Activated T-cell treated with anti-CD3 and anti-CD28 coated beads for 48 hours (primary cell): ENCODE measurements around the gene RASL11B.

Experiments
- DNase-seq: peaks from one replicate; pipeline ENCODE4 v3.0.0-alpha.2; 2020; ENCODE audit warnings: low read depth

Gene RASL11B

DNA sequence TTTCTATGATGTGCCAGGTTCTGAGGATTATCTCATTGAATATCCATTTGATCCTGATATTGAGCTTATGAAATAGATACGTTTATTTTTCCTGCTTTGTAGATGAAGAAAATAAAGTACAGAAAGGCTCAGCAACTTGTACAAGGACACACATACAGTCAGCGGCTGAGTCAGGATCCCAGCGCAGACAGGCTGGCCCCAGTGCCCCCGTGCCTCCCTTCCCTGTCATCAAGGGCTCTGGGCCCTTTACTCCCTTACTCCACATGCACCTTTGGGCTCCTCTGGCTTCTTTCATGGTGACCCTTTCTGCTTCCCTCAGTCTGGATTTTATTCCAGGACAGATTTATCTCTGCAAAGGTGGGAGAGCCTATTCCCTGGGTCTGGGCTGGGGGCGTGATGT, 12.8 kb downstream of the RASL11B start:
- DNase-seq, result no peak

DNA sequence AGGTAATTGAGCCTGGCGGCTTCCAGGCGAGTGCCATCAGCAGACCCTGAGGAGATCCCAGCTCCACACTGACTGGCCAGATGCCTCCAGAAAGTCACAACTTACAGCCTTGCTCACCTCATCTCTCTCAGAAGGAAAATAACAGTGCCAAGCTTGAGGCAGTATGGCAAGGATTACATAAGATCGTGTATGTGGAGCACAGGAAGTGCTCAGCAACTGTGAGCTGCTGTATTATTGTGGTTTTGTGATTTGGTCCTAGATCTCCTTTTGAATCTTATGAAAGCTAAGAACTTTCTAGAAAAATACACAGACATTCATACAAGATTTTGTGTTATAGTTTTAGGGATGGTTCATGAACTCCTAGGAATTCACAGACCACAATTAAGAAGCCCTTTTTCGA, 14.0 kb downstream of the RASL11B start:
- no peak for DNase-seq

DNA sequence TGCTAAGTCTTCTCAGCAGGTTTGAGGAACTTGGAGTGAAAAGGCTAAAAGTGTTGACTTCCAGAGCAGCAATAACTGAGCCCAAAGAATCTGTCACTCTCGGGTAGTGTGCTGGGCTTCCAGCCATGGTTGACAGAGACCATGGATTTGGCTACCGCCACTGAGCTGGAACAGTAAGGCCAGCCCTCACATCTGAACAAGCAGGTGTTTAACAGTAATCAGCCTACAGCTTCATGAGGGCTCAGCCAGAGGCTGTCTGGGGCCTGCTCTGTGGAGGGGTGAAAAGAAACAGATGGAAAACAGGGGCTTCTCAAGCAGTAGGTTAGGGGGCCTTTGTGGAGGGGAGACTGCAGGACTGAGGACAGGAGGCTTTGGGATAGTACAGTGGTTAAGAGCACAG, 14.9 kb downstream of the RASL11B start:
- DNase-seq, result no peak

DNA sequence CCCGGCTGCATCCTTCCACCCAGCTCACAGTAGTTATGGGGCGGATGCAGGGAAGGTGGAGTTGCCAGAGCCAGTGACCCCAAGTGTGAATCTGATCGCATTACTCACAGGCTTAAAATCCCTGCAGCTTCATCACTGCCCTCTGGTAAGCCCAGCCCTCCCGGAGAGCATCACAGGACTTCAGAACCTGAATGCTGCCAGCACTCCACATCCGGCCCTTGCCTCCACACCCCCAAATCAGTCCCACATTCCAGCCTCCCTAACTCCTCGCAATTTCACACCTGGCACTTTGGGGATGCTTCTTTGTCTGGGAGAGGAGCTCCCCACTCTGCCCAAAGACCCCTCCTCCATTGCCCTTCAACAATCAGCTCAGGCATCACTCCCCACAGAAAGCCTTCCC, 15.6 kb downstream of the RASL11B start:
- DNase-seq, result no peak

DNA sequence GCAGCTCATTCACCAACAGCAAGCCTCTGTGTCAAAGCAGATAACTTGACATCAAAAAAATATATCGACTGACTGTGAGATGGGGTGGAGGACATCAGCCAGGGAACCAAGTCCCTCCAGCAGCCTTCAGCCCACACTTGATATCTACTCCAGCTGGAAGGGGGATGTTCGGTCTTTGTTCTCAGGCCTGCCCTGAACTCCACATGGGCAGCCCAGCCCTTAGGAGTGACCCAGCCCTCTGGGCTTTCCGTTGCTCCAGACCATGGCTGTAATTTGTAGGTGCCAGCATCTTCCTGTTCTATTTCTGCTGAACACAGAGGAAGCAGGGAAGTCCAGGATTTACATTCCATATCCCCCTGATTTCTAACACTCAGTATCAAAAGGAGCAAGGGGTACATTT, 17.4 kb downstream of the RASL11B start:
- no peak for DNase-seq

DNA sequence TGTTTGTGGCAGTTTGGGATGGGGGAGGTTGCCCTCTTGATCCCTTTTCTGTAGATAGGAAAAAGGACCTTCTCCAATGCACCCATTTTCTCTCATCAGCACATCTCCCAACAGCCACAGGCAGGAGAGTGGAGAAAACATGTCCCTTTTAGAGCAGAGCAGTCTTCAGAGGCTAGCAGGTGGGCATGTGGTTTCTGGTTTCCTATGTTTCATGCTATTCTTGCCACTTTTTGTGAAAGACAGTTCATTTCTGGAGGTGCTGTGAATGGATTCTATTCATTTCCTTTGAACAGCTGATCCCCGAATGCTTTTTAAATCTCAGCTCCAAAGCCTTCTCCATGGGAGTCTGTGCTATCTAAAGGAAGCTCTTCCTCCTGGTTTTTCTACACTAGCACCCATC, 18.9 kb downstream of the RASL11B start:
- no peak for DNase-seq

DNA sequence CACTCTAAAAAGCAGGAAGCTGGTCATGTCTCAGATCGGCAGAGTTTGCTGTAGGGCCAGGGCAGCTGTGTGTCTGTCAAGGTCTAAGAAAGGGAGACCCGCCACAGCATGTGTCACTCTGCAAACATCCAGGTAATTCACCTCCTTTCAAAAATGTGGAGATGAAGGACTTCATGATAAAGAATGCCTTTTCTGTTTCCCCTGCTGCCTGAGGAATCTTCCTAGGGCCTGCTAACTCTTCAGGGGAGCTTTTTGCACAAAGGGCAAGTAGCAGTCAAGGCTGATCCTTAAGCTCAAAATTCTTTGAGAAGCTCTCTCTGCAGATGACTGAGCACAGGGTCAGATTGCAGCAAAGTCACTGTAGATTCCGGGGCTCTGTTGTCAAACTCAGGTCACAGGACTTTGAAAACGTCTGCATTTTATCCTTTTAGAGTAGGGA, 21.1 kb downstream of the RASL11B start:
- DNase-seq, result no peak

DNA sequence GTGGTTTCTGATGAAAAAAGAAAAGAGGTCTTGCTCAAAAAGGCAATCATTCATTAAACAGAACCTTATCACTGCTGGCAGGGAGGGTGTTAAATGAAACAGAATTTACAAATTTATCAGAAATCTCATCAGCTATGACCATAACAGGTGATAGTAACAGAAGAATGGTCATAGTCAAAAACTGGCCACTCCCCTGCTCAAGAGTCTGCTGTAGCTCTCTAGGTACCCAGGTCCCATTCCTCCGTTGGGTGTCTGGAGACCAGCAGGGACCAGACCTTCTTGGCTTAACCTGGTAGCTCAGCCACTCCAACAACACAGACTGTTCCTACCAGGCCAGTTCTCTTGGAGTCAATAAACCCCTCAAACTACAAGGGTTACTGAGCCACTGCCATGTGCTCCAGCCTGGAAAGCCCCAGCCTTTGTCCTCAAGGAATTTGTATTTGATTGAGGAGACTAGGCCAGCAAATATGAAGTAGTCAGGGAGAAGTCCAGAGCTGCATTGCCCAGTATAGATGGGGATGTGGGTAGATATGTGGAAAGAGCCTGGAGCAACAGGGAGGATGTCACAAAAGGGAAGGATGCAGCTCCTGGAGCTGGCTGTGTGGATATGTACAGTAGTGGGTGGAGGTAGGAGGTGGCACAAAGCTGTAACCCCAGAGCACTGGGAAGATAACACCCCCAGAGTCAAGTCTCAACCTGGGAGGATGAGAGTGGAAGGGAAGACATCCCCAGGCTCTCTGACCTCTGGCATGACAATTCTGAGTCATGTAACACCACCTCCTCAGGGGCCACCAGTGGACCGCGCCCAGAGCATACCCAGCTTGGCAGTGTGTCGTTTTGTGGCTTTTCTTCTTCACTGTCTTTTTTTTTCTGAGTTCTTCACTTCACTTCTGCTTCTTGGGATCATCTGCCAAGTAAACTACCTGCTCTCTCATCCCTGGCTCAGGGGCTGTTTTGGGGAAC, 21.9 kb downstream of the RASL11B start:
- no peak for DNase-seq

DNA sequence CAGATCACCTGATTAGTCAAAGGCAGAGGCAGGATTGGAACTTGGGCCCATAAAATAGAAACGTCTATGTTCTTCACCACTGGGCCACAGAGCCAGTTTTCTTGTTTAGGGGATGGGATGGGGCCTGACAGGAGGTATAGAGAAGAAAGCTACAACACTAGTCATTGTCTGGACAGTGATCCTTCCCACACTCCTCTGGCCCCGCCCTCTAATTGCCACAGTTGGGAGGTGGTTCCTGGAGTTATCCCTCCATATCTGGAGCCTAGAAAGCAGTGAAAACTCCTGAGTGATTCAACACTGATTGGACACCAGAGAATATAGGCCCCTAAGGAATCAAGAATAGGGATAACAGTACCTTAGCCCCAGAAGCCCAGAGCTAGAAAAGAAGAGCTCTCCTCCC, 22.9 kb downstream of the RASL11B start:
- no peak for DNase-seq

DNA sequence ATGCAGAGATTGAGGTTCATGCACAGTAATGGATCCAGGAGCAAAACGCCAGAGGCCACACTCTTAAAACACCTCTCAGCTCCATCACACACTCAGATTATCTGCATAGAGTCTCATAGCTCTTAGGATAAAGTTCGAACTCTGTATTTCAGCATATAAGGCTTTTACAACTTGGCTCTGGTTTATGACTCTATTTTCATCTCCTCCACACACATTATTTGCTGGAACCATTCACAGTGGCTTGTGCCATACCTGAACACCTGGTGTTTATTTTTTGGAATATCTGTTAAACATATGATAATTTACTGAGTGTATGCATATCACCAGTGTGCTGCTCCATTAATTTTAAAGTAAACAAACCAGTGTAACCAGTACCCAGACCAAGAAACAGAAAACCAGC, 27.2 kb downstream of the RASL11B start:
- DNase-seq, result no peak

DNA sequence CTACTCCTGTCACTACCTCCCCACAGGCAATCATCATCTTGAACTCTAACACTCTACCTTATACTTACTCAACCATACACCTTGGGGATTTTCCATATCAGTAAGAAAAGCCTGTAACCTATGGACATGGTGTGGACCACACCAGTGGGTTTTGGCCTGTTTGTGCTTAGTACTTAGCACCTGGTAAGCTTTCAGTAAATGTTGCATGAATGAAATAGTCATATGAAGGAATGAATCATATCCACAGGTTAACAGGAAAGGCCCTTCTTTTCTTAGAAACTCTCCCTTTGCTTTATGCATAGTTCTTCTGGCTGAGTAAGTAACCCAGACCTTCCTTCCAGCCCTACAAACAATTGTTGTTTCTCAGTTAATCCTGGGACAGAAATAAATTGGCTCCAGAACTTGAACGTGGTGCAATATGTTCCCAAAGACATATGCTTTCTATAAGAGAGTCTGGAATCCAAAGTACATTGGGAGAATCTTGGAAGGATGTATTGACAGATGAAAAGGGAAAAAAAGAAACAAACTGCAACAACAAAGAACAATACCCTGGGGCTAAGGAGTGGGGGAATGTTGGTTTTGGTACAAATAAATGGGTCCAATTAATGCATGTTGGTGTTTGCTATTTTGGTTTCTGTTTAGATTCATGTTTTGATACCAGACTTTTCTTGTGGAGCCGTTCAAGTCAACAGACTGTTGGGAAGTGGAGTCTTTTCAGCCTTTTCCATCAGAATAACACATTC, 27.8 kb downstream of the RASL11B start:
- no peak for DNase-seq

DNA sequence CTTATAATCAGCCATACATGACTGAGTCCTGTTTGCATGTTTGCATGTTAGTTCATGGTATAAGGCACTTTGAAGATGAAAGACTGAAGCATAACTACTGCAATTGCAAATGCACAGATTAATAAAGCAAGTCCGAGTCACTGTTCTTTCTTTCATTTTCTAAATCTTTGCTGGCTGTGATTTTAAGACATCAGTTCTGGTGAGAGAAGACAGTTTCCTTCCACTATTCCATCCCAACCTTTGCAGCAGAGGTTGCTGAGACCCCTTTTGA, 28.3 kb downstream of the RASL11B start:
- no peak for DNase-seq

DNA sequence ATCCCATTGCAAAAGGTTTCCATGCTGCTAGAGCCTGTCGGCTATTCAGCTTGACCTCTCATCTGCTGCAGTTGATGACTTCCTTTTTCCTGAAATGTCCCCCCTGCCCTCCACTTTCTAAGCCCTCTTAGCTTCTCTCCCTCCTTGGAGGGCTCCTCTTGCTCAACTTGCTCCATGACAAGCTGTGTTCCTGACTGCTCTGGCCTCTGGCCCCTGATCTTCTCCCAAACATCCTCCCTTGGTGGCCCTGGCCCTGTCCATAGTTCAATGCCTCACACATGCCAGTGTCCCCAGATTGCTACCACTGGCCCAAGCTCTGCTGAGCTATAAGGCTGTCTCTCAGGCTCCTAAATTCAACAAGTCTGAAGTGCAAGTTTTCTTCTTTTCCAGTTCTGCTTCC, 29.6 kb downstream of the RASL11B start:
- DNase-seq, result no peak

DNA sequence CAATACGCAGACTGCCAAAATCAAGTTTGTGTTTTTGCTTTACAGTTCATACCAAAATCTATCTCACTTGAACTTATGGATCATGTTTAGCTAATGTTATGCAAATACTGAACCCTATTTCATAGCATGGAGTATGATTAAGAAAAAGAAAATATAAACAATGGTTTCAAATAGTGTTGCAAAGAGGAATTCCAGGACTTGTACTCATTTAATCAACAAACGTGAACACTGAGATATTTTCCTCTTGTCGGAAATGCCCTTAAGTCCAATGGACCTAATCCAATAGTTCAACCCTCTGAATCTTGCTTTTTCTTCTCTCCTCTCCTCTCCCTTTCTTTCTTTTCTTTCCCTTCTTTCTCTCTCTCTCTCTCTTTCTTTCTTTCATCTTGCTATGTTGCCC, 30.8 kb downstream of the RASL11B start:
- no peak for DNase-seq

DNA sequence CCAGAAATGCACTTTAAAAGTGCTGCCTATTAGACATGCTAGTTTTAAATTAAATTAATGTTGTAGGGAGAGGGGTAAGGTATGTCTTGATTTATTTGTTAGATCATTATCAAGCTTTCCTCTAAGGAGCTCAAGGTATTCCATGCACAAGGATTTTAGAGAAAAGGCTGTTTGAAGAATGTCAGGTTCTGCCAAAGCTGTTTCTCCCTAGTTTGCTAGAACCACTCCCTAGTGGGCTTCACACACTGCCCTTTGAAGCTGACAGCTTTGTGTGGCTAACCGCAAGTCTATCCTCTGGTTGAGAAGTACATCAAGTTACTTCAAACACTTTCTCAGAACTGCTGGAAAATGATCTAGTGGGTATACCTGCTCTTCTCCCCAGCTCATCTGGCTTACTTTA, 32.3 kb downstream of the RASL11B start:
- DNase-seq, result no peak

DNA sequence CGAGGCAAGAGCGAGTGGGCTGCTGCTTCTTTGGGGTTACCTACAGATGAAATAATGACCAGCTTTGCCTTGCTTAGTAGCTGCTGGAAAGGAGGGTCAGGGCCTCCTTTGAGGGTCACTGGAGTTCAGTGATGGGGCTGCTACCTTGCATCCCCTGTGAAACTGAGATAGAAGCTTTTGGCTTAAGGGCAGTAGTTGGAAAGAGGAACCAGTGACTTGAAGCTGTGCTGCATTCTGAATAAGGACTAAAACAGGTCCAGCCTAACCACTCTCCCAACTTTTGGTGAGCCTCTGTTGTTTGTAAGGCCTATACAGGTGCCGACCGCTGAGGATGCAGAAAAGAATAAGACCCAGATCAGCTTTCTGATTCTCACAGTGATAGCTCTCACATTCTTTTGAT, 41.2 kb downstream of the RASL11B start:
- DNase-seq, result no peak

DNA sequence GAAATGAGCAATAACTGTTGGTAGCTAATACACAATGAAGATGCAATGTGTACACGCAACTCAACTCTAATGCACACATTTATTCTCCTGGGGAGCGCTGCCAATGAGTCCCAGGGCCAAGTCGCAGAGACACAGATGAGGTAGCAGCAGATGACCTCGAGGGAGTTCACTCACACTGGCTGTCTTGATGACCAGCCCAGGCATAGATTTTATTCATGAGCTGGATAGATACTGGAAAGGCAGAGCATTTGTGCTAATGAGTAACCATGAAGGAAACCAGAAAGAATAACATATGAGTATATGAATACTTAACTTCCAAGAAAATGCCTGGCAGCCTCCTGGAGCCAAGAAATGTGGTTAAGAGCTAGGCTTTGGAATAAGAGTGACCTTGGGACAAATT, 42.3 kb downstream of the RASL11B start:
- DNase-seq, result no peak

DNA sequence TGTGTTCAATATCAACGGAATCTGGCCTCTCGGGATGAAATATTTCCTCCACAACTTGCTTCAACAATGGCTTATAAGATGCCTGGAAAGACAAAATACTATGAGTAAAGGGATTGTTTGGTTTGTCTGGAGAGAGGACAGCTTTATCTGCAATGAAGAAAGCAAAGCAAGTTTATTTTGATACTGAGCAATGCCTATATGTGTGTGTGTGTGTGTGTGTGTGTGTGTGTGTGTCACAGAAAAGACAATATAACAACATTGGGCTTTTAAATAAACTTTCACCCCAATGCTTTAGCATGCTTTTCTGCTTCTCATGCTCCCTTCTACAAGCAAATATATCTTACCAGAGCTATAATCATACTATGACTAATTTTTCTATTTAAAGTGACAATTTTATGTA, 45.4 kb downstream of the RASL11B start:
- DNase-seq, result no peak

DNA sequence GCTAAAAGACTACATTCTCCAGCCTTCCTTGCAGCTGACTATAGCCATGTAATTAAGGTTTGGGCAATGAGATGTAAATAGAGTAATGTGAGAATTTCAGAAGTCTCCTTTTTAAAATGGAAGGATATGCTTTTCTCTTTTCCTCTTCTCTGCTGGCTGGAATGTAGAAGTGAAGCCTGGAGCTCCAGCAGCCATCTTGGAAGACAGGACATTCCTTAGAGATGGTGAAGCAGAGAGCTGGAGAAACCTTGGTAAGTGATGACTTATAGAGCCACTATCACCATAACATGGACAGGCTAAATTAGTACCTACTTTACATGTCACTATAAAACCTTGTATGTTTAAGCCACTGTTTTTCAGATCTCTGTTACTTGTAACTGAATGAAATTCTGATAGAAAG, 48.0 kb downstream of the RASL11B start:
- DNase-seq, result no peak

DNA sequence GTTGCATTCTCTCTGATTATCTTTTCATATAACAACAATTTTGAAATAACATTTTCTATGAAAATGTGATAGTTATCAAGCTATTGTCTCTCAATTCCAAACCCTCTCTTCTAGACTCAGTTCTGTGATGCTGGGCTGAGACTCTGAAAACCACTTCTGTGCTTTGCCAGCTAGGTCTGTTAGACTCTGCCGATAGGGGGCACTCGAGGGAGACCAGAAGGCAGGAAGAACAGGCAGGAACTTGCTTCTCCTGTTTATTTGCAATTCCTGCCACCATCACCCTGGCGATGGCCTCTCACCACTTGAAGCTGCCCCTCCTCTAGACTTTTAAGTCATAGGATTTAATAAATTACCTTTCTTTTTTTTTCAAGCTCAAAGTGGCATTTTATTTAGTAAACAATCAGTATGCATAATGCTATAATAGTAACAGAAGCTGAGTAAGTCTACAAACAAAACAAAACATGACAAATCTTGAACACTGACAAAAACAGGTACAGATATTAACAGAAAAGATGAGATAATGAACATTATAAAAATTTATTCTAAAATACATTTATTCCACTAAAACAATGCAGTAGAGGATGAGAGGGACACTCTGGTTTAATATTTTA, 49.7 kb downstream of the RASL11B start:
- peak; percentile 62 for DNase-seq

DNA sequence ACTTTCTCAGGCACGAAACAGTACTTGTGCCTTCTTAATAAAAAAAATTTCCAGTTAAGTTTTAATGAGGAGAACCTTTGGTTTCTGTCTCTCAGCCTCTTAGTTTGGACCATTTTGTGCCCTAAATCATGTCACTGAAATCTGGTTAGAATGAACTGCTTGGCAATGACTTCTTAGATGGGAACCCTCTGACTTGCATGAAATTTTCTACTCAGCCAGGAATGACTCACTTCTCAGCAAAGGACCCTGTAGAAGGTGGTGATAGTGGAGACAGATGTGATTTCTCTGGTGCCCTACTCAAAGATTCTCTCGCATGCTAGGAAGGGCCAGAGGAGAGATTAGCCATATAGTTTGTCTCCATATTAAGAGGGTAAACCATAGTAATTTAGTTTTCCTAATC, 50.5 kb downstream of the RASL11B start:
- no peak for DNase-seq

DNA sequence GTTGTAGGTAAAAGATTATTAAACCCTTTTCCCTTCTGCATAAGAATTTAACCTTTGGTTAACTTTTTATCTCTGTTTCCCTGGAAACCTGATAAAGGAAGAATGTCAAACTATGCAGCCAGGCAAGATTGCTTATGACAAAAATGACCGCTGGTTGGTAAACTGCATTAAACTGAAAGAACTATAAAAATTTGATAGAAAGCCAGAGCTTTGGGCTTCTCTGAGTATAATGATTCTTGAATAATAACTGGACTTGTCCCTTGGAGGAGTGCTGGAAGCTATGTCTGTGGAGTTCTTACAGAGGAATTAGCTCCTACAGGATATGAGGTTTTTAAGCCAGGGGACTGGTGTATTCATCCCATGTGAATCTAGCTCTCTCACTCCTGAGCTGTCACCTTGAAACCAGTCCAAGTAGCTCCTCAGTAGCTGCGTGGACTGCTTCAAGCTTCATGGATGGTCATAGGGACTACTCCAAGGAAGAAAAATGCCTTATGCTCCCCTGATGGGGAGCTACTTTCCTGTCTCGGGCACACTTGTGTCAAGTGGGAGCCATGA, 52.0 kb downstream of the RASL11B start:
- DNase-seq, result no peak

DNA sequence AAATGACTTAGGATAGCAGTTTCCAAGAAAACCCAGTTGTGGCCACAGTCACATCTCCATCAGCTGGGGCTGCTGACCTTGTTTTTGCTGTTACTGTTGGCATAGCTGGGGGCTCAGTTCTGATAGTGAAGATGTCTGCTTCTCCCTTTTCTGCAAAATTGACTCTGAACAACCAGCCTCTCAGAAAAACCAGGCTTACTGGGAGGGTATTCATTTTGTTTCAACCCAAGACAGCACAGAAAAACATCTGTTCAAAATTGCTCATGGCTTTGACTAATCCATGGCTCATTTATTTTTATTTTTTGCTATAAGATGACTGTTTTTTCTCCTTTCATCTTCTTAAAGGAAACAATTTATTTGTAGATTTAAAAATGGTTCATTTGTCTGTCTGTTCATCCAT, 53.1 kb downstream of the RASL11B start:
- DNase-seq, result no peak
